GM18907 (cell line): ENCODE measurements around the gene SLC15A3.

Experiments used
- ATAC-seq: cut with Tn5 transposase; IDR thresholded peaks from one replicate; pipeline ENCODE4 v1.9.1; 2021; ENCODE audit warnings: mild to moderate bottlenecking, moderate library complexity; ENCODE audit not compliant: unreplicated experiment

Gene SLC15A3

DNA sequence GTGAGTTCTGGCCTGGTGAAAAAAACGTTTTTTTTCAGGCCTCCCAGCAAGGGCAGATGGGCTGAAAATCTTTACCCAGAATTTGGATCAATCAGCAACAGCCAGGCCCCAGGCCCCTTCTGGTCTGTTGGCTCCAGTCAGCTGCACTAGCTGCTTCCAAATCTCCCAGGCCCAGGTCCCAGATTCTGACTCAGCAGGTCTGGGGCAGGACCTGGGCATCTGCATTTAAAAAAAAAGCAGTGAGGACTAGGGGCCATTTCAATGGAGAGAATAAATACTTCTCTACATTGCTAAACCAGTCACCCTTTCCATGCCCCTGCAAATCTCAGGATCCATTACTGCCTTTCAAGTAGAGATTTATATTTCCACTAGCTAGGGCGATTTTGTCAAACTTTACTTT, 4.3 kb downstream of the SLC15A3 start:
- ATAC-seq = no peak

DNA sequence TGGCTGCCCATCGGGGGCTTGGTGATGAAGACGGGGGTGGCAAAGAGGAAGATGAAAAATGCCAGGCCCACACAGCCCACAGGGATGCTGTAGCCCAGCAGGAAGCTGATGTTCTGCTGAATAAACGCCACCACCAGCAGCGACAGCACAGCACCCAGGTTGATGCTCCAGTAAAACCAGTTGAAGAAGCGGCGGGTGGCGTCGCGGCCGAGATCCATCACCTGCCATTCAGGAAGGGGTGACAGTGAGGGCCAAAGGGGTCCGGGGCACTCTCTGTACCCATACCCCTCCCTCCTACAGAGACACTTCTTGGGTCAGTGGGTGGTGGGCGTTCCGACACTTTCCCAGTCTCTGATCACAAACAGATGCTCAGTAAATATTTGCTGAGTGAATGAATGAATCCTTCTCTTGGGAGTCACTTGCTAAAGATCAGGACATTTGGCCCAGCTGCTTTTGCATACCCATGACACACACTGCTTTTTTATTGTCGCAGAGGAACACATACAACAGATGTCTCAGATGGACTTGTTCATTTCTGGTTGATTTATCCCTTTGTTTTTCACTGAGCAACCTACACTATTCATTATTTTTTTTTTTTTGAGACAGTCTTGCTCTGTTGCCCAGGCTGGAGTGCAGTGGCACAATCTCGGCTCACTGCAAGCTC, 5.2 kb downstream of the SLC15A3 start:
- ATAC-seq = no peak

DNA sequence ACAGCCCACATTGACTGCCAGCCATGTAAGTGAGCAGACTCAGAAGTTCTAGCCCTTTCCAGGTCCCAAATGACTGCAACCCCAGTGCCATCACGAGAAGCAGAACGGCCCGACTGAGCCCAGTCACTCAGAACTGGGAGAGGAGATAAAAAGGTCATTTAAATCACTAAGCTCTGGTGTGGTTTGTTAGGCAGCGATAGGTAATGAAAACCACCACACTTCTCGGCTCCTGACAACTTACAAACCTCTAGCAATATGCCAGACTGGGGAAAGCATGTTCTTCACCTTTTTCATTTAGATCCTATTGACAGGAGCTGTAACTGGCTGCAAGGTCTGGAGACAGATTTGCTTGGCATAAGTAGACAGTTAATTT, 6.7 kb downstream of the SLC15A3 start:
- ATAC-seq = no peak

DNA sequence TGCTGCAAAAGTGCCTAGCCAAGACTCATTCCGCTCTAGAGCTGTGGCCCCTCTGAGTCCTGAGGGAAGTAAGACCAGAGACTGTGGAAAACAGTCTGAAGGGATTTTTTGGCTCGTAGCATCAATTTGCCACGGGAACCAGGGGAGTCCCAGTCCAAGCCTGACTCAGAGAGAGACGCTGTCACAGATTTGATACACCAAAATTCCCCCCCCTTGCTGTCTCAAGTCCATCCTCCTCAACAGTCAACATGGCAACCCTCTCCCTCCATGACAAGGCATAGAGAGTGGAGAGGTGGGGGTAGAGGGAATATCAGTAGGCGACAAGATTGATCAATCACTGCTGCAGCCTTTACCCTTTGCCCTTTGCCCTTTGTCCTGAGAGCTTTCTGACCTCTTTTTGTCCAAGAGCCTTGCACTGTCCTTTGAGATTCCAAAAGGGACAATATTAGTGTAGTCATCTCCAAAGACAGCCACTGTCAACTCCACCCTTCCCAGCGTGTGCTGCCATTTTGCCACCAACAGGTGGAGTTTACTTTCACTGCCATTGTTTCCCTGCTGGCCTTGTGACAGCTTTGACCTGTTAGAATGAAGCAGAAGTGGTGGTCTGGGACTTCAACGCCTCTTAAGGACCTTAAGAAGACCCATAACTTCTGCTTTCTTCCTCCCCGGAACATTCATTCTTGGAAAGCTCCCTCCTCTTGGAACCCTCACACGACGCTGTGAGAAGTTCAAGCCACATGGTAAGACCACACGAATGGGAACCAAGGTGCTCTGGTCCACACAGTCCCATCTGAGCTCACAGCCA, 7.3 kb downstream of the SLC15A3 start:
- no peak for ATAC-seq

DNA sequence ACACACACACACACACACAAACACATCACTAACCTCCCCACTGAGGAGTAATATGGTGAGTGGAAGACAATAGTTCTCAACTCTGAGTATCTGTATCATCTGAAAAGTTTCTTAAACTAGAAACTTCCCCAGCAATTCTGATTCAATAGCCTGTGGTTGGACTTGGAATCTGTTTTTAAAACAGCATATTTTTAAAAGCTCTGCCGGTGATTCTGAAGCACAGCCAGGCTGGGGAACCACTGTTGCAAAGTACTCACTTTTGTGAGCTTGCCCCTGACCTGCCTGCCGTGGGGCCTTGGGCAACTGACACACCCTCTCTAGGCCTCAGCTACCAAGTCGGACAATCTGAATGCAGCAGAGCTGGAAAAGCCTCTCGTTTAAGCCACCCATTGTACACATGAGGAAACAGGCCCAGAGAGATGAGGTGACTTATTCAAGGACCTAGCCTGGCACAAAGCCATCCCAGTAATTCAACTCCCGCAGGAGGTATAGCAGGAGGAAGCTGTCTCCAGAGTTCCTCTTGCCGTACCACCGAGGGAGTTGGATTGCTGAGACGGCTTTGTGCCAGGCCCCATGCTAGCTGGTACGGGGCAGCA, 8.9 kb downstream of the SLC15A3 start:
- no peak for ATAC-seq

DNA sequence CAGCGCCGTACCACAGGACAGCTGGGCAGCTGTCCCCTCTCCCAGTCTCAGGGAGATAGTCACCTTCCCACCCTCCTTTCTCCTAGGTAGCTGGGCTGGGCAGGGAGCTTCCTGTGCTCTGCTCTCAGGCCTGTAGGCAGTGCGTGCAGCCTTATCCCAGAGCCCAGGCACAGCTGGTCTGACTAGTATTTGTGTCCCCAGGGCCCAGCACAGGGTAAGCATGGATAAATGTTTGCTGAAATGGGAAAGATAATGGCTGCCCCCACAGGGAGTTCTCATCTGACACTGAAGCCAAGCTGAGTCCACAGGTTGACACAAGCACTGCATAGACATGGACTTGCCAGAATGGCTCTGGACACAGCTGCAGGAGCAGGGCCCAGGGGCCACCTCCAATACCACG, 9.8 kb downstream of the SLC15A3 start:
- no peak for ATAC-seq

DNA sequence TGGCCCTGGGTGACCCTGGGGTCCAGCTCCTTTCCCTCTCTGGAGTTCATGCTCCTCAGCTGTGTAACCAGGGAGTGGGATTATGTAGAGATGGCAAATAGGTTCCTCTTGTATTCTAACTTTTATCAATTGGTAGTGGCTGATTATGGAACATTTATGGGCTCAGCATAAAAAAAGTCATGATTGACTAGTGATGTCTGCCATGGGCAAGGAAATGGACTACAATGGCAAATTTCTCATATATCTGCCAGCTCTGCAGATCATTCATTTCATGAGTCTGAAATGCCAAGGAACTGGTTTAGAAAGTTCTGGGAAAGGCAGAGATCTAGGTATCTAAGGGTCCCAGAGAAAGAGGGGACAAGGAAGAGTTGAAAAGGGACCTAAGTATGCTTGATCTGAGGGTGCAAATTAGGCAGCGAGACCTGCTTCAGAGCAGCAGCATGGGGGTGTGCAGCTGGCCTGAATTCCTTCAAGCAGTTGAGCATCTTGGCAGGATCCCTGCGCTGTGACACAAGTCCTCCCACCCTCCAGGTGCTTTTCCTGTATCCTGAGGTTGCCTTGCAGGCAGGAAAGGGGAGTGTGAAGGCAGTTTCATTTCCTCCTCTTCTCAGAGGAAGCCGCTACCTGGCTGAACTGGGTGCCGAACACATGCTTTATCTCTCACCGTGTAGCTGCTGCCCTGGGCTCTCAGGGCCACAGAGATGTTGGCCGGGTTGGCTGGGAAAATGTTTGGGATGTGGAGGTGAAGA, 10.4 kb downstream of the SLC15A3 start:
- ATAC-seq = no peak

DNA sequence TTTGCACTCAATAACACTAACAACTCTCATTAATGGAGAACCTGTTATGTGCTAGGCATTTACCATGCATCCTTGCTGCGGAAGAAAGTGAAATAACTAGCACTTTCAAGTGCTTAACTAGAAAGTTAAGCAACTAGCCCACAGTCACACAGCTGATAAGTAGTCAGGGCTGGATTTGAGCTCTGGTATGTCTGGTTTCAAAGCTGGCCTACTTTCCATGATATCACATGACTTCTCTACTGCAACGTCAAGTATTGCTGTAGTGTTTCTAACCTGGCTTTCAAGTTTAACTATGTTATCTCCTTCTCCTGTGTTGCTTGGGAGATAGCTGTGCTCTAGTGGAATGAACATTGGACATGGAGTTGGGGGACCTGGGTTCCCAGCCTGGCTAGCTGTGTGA, 12.1 kb downstream of the SLC15A3 start:
- no peak for ATAC-seq

DNA sequence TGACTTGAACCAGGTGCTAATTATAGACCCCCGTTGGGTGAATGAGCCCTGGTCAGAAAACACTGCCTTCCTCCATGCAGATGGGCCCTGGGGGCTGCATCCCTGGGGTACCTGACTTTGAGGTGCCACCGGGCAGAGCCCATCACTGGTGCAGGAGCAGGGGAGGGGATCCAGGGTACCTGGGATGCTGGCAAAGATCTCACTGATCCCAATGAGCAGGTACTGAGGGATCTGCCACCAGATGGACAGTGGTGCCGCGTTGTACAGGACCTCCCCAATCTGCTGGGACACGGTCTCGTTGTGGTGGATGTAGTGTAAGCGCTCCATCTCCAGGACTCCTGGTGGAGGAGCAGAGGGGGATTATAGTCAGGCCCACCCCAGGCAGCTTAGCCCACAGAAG, 12.7 kb downstream of the SLC15A3 start:
- ATAC-seq = no peak

DNA sequence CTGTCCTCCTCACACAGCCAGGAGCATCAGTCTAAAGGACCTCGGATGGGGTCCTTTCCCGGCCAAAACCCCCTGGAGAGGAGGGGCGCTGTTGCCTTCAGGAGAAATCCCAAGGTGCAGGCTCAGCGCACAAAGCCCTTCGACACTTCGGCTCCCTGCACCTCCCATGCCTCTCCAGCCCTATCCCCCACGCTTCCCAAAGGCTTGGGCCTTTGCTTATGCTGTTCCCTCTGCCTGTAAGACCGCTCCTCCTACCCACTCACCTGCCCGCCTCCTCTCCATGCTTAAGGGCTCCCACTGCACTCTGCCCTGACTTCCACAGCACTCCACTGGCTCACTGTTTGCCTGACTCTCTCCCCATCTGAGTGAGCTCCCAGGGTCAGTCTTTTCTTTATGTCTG, 13.5 kb downstream of the SLC15A3 start:
- no peak for ATAC-seq

DNA sequence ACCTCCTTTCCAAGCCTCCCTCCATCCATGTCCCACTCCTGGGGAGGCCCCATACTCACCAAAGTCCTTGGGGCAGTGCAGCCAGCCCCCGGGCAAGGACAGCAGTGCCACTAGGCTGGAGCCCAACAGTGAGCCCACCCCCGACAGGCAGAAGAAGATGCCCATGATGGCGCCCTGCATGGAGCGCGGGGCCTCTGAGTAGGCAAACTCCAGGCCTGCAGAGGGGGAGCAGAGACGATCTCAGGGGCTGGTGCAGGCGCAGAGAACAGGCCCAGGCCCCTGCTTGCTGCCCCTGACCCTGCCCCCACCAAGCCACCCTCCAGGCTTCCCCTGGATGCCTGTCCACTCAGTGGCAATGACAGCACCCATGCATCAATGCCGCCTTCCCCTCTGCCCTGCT, 14.2 kb downstream of the SLC15A3 start:
- ATAC-seq = no peak

DNA sequence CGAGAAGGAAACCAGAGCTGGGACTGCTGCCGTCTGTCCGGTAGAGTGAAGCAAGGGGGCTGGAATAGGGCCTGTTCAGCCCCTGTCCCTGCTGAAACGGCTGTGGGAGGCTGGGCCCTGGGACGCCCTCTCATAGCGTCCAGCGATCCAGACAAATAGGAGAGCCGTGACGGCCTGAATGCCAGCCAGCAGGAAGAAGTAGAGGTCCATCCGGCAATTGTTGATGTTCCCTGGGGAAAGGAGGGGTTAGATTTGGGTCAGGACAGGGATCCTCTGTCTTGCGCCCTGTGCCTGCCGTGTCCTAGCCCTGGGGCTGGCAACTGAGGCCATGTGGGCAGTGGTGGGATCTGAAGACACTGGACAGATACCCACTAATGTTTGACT, 14.8 kb downstream of the SLC15A3 start:
- ATAC-seq = no peak

DNA sequence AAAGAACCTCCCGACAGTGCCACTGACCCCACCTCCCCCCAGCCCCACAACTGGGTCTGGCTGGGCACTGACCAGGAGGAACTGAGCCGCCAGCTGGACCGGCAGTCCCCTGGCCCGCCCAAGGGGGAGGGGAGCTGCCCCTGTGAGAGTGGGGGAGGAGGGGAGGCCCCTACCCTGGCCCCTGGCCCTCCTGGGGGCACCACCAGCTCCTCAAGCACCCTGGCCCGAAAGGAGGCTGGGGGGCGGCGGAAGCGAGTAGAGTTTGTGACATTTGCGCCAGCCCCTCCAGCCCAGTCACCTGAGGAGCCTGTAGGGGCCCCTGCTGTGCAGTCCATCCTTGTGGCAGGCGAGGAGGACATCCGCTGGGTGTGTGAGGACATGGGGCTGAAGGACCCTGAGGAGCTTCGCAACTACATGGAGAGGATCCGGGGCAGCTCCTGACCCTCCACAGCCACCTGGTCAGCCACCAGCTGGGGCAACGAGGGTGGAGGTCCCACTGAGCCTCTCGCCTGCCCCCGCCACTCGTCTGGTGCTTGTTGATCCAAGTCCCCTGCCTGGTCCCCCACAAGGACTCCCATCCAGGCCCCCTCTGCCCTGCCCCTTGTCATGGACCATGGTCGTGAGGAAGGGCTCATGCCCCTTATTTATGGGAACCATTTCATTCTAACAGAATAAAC, 15.4 kb downstream of the SLC15A3 start:
- no peak for ATAC-seq

DNA sequence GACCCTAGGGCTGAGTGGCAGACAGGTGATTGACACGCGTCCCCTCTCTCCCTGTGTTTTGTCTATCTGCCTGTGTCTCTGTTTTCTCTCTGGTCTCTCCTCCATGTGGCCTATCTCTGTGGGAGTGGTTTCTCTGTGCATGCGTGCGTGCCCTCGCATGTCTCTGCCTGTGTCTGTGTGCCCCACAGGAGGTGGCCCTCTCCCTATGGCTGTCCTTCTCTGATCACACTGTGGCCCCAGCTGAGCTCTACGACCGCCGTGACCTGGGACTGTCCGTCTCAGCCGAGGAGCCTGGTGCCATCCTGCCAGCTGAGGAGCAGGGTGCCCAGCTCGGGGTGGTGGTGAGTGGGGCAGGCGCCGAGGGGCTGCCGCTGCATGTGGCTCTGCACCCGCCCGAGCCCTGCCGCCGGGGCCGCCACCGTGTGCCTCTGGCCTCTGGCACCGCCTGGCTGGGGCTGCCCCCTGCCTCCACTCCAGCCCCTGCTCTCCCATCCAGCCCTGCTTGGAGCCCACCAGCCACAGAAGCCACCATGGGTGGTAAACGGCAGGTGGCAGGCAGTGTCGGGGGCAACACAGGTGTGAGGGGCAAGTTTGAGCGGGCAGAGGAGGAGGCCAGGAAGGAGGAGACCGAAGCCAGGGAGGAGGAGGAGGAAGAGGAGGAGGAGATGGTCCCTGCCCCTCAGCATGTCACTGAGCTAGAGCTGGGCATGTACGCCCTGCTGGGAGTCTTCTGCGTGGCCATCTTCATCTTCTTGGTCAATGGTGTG, 16.1 kb downstream of the SLC15A3 start:
- ATAC-seq = no peak

DNA sequence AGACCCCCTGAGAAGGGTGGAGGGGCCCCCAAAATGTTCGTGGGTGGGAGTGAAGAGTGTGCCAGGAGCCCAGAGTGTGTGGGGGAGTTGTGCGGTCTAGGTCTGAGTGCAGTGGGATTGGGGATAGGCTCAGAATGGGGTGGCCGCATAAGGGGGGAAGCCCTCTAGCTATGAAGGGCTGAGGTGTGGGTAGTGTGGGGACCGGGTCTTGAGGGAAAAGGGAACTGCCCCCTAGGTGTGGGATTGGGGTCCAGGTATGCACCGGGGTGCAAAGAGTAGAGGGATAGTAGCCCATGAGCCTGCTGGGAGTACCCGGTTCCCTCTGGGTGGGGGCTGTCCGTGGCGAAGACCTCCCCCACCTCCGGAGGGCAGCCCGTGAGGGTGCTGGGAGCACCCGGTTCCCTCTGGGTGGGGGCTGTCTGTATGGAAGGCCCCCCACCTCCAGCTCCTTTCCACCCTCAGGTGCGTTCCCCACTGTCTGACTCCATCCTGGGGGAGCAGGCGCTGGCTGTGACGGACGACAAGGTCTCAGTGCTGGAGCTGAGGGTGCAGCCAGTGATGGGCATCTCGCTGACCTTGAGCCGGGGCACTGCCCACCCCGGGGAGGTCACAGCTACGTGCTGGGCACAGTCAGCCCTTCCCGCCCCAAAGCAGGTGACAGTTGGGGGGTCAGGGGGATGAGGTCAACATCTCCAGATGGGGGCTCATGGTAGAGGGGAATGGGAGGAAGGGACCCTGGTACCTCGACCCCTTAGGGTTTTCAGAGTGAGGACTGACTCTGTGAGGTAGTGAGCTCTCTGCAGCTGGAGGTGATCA, 17.0 kb downstream of the SLC15A3 start:
- ATAC-seq = no peak

DNA sequence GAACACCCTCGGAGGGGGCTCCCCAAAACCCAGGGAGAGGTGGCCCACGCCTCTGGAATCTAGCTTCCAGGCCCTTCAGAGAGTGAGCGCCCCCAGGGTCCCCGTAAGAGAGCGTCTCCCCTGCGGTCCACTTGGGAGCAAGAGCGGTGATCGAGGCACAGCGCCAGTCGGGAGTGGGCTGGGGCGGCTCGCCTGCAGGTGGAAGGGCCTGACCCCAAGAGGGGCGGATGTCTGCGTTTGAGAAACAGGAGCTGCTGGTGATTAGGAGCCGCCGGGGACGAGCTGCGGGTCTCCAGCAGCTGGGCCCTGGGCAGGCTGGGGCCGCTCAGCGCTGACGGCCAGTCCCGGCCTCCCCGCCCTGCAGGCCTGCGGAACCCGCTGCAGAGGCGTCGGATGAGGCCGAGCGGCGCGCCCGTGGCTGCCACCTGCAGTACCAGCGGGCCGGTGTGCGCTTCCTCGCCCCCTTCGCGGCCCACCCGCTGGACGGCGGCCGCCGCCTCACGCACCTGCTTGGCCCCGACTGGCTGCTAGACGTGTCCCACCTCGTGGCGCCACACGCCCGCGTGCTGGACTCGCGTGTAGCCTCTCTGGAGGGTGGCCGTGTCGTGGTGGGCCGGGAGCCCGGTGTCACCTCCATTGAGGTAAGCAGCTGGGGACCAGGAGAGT, 17.7 kb downstream of the SLC15A3 start:
- no peak for ATAC-seq

DNA sequence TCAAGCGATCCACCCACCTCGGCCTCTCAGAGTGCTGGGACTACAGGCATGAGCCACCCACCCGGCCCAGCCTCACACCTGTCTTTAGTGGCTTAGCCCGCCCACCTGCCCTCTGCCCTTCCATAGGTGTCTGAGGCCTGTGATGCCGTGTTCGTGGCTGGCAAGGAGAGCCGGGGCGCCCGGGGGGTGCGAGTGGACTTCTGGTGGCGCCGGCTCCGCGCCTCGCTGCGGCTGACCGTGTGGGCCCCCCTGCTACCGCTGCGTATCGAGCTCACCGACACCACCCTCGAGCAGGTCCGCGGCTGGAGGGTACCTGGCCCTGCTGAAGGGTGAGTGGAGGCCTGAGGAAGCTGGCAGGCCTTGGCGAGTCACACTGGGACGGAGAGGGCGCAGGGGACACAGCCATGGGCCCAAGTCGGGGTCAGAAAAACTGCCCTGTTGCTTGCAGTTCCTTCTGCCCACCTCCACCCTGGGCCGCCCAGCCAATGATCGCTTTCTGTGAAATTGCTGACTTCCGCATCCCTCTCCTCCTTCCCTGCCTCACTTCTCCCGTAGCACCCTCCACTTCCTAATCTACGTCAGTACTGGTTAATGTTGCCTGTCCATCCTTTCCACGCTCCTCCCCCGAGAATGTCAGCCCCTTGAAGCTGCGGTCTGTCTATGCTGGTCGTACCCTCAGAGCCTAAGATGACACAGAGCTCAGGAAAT, 18.4 kb downstream of the SLC15A3 start:
- no peak for ATAC-seq

DNA sequence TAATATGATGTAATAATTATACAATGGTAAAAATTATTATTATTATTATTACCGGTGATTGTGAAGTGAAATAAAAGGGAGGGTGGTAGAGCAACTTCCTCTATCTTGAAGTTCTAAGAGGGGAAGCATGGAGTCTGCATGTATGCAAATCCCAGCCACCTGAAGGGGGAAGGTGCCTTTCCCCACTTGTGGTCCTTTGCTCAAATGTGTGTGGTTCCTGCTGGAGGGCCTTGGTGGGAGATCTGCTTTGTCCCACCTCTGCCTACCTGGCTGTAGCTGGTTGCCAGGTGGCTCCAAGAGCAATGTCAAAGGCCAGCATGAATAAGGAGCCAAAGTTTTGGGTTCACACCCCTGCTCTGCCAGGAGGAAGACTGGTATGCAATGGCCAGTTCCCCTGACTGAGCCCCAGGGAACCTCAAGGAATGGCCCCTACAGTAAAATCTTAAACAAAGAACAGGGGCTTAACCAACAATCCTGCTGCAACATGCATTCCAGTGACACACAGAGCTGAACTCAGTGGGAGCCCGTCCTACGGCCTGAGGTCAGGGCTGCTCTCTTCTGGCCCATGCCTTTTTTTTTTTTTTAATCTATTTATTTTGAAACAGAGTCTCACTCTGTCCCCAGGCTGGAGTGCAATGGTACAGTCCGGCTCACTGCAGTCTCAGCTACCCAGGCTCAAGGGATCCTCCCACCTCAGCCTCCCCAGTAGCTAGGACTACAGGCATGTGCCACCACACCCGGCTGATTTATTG, 19.2 kb downstream of the SLC15A3 start:
- no peak for ATAC-seq
